Large intestine (tissue), 12 donors: ENCODE data around the gene GPR50. TPM values are rescaled to one million over a fixed set of nuclear protein-coding genes. Genes with fewer than 3 reads are reported as not detected.

ENCODE experiments used
- DNase-seq, 2 donors: peaks; one replicate each; pipeline versions ENCODE4 v3.0.0 to v3.0.0-alpha.2; 2013
- H3K27ac ChIP-seq: one replicate; pipeline ENCODE4 v1.5.1; 2013; ENCODE audit warnings: low read length
- H3K27me3 ChIP-seq: 2 replicates; pipeline ENCODE4 v1.6.1; 2013; ENCODE audit warnings: low read length; ENCODE audit not compliant: control insufficient read depth, insufficient read depth
- H3K36me3 ChIP-seq: 2 replicates; pipeline ENCODE4 v1.6.1; 2013; ENCODE audit warnings: low read length; ENCODE audit not compliant: control insufficient read depth, insufficient read depth
- H3K4me1 ChIP-seq: one replicate; pipeline ENCODE4 v1.6.1; 2013; ENCODE audit warnings: low read length; ENCODE audit not compliant: control insufficient read depth, insufficient read depth
- H3K4me3 ChIP-seq: one replicate; pipeline ENCODE4 v1.5.1; 2013; ENCODE audit warnings: low read length
- H3K9me3 ChIP-seq: one replicate; pipeline ENCODE4 v1.6.1; 2013; ENCODE audit warnings: mild to moderate bottlenecking, low read depth, low read length, moderate library complexity; ENCODE audit not compliant: control insufficient read depth
- WGBS: methylation state at CpG from one replicate; pipeline ENCODE4 v1.1.5; 2013; ENCODE audit warnings: low lambda C conversion rate; ENCODE audit not compliant: insufficient coverage; 5-methylcytosine and 5-hydroxymethylcytosine counted together
- long read RNA-seq, 11 donors: transcript quantifications; one replicate each; lab custom pipeline, GENCODE V29; 2026
- polyA plus RNA-seq: library from polyadenylated mRNA; unstranded; fragments of 120-200 nt; gene quantifications from one replicate; pipeline ENCODE4 v1.2.1, GENCODE V29; 2013

GPR50 gene
- not detected for polyA plus RNA-seq
- long read RNA-seq, donor 1 = 0 reads
- long read RNA-seq, donor 2 = 0 reads
- long read RNA-seq, donor 3 = 0 reads
- long read RNA-seq, donor 4 = 0 reads
- long read RNA-seq, donor 5 = 0 reads
- long read RNA-seq, donor 6 = 0 reads
- long read RNA-seq, donor 7 = 0 reads
- long read RNA-seq, donor 8 = 0 reads
- long read RNA-seq, donor 9 = 0 reads
- long read RNA-seq, donor 10 = 0 reads
- long read RNA-seq, donor 11 = 0 reads

DNA sequence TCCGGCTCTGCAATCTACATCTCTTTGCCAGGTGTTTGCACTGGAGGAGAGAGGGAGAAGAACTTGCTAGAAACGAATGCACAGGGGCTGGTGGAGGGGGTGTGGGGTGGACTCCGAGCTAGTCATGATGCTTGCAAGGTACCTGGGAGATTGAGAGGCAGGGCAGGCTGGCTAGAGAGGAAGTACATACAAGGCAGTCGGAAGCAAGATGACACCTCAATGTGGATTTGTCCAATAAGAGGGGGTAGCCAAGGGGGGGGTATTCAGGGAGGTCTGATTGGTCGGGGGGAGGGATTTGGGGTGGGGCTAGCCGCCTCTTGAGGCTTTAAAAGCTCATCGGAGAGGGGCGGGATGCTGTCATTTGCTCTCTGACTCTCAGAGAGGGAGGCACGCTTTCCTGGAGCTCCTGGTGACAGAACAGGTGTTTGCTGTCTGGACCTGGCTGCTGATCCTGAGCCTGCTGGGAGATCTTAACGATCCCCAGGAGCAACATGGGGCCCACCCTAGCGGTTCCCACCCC is at the start of gene GPR50:
Gene GPR50, plus strand, starts transcription at position 354 of the 520 bp plus-strand sequence. Its CDS starts 138 bp downstream, at position 492.
- WGBS = no CpG with 5 or more reads among the region's 11 CpGs
- no peak within 1 kb of the TSS for H3K4me3 ChIP-seq

DNA sequence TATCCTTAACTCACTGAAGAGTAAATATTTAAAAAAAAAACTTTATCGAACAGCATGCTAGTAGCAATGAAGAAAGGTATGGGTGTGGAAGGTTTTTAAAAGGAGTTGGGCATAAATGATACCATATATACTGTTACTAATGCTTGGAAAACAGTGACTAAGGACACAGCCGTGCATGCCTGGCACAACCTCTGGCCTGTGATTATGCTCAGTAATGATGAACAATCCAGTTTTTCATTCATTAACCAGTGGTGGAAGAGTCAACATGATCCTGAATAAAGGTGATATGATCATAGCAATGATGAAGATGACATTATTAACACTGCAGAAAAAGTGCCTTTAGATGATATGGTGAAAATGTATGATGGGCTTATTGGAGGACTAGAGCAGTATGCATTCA is 43.9 kb upstream of the GPR50 start:
- 80% methylated on average over 1 of the region's 2 CpGs for WGBS
- Histone ChIP-seq H3K4me3 (no peak overlapping the region), H3K27ac (no peak overlapping the region), H3K36me3 (no peaks in the 10 kb centered on the region), H3K4me1 (no peaks in the 10 kb centered on the region), H3K9me3 (no peaks in the 10 kb centered on the region), H3K27me3 (no peaks in the 10 kb centered on the region)
- no peak for DNase-seq

More for the DNA sequence above, at the start of gene GPR50:
- peaks cover 64% of the 10 kb centered on the region for H3K27me3 ChIP-seq
- no peaks in the 10 kb centered on the region for H3K4me1 ChIP-seq
- no peaks in the 10 kb centered on the region for H3K9me3 ChIP-seq
- no peak for DNase-seq
- no peak within 1 kb of the TSS for H3K27ac ChIP-seq
- no peaks in the 10 kb centered on the region for H3K36me3 ChIP-seq

DNA sequence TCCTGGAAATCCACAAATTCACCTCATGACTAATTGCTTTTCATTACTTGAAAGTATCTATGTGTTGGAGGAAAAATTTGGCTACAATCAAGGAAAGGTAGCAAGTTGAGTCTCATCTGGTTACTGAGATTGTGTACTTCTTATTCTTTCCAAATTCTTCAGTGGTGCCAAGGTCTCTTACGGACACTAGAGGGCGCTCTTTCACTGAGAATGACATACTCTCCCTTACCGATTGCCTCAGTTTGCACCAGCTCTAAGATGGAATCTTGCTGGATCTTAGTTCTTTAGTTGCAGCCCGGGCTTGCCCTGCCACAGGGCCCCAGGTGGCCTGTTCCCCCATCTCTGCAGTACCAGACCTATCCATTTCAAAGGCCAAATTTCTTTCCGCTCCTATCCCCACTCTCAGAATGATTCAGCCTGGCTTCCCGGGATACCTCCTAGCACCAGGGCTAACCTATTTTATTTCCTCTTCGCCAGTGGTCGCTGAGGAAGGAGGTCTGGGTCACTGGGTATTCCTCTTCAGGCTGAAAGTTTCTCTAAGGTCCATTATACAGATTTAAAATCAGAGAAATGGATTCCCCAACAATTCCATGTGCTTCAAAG is 24.6 kb upstream of the GPR50 start:
- H3K4me1 ChIP-seq = no peaks in the 10 kb centered on the region
- no peak overlapping the region for H3K4me3 ChIP-seq
- DNase-seq = peak; percentile 6 to 25
- H3K36me3 ChIP-seq = no peaks in the 10 kb centered on the region
- no CpG with 5 or more reads among the region's 8 CpGs for WGBS
- H3K27ac ChIP-seq = no peak overlapping the region
- H3K9me3 ChIP-seq = no peaks in the 10 kb centered on the region
- H3K27me3 ChIP-seq = no peaks in the 10 kb centered on the region

DNA sequence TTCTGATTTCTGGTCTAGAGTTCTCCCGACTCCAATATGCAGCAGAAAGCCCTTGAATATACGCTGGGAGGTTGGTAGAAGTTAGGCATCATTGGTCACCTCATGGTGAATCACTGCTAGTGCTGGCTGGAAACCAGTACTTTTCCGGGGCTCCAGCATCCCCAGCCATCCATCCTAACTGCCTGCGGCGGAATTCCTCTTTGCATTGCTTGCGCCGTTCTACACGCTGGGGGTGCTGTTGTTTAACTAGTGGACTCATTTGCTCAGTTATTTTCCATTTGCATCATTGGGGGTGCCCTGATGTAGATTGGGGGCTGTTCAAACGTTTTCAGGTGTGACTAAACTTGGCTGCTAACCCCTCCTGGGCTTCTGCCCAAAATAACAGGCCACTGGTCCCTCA is 23.3 kb upstream of the GPR50 start:
- H3K4me1 ChIP-seq = no peaks in the 10 kb centered on the region
- no peak for DNase-seq
- H3K4me3 ChIP-seq = no peak overlapping the region
- no peaks in the 10 kb centered on the region for H3K27me3 ChIP-seq
- no peak overlapping the region for H3K27ac ChIP-seq
- WGBS = 20% methylated on average over 1 of the region's 9 CpGs
- no peaks in the 10 kb centered on the region for H3K36me3 ChIP-seq
- H3K9me3 ChIP-seq = no peaks in the 10 kb centered on the region

DNA sequence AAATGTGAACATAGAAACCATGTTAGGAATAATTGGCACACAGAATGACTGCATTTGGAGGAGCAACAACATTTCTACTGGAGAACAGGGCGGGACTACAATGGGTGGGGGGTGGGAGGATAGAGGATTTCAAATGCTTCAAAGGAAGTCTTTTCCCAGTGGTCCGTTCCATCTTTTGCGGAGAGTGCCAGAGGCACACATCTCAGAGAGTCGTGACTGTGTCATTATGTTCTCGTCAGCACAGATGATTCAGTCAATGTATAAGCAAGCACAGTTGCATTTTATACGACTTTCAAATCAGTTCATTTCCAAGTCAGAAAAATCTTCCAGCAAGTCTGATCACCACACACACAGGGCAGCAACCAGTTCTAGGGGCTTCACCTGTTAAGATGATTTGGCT is 22.7 kb upstream of the GPR50 start:
- Histone ChIP-seq H3K4me3 (no peak overlapping the region), H3K27ac (no peak overlapping the region), H3K36me3 (no peaks in the 10 kb centered on the region), H3K27me3 (no peaks in the 10 kb centered on the region), H3K9me3 (no peaks in the 10 kb centered on the region), H3K4me1 (no peaks in the 10 kb centered on the region)
- WGBS = no CpG with 5 or more reads among the region's 6 CpGs
- no peak for DNase-seq

DNA sequence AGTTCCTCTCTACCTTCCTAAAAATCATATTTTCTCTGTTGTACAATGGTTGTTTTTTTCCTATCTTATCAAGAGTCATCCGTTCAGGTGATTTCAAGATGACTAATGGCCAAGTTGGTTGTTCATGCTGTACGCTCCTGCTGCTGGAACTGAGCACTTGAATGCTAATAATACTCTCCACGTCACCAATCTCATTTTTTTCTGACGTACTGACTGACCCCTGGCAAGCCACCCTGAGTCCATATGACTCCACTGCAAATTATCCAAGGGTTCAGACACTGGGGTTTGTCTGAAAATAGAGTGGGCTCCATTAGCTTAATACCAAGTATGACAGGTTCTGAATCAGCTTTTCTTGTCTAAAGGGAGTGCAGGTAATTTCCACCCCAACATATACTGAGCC is 21.1 kb upstream of the GPR50 start:
- H3K36me3 ChIP-seq = no peaks in the 10 kb centered on the region
- H3K27me3 ChIP-seq = no peaks in the 10 kb centered on the region
- DNase-seq = no peak
- no CpG with 5 or more reads among the region's 4 CpGs for WGBS
- H3K27ac ChIP-seq = no peak overlapping the region
- no peaks in the 10 kb centered on the region for H3K9me3 ChIP-seq
- H3K4me1 ChIP-seq = no peaks in the 10 kb centered on the region
- no peak overlapping the region for H3K4me3 ChIP-seq

DNA sequence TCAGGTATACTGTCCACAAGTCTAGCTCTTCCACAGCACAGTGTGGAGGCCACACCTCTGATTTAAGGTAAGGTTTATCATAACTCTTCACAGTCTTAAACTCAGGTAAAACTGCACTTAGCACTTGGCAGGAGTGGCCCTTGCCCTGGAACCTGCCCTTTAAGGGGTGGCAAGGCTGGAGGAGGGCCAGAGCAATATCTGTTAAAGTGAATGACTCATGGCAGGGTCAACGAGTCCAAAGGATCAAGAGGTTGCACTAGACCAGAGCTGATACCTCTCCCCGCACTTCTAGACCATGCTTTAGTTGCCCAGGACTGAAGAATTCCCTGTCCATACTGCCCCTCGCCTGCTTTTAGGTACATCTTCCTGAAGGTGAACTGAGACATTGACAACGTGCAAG is 14.7 kb upstream of the GPR50 start:
- H3K27ac ChIP-seq = no peak overlapping the region
- H3K27me3 ChIP-seq = no peaks in the 10 kb centered on the region
- no peaks in the 10 kb centered on the region for H3K9me3 ChIP-seq
- H3K36me3 ChIP-seq = no peaks in the 10 kb centered on the region
- no CpG with 5 or more reads among the region's 4 CpGs for WGBS
- DNase-seq = no peak
- H3K4me3 ChIP-seq = no peak overlapping the region
- H3K4me1 ChIP-seq = no peaks in the 10 kb centered on the region

DNA sequence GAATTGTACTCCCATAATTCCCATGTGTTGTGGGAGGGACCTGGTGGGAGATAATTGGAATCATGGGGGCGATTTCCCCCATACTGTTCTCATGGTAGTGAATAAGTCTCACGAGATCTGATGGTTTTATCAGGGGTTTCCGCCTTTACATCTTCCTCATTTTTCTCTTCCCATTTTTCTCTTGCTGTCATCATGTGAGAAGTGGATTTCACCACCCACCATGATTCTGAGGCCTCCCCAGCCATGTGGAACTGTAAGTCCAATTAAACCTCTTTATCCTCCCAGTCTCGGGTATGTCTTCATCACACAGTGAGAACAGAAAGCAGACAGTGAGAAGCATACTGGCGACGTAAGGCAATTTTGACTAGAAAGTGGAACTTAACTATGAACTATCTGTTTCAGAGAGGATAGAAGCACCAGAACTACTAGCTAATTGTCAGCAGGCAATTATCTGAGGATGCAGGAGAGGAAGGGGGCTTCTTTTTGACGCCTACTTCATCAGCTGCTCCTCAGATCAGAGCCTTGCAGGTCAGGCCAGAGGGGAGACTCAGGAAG is 8.5 kb upstream of the GPR50 start:
- no peaks in the 10 kb centered on the region for H3K36me3 ChIP-seq
- no peaks in the 10 kb centered on the region for H3K27me3 ChIP-seq

DNA sequence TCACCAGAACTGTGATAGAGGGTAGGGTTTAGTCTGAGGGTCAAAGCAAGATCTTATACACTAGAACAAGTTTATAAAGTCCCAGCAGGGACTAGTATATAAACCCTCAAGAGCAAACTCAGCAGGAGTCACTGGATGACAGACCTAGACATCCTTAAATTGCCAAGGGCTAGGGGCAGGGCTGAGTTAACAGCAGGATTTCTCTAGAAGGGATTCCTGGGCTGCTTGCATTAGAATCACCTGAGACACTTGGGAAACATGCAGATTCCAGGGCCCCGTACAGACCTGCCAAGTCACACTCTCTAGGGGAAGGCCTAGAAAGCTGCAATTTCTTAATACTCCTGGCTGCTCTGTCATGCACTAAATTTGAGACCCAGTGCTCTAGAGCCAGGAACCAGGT is 6.6 kb upstream of the GPR50 start:
- Histone ChIP-seq H3K9me3 (no peaks in the 10 kb centered on the region), H3K27ac (no peak overlapping the region), H3K4me3 (no peak overlapping the region), H3K36me3 (no peaks in the 10 kb centered on the region), H3K4me1 (no peaks in the 10 kb centered on the region), H3K27me3 (peaks cover 10% of the 10 kb centered on the region)
- no CpG with 5 or more reads among the region's 1 CpG for WGBS
- DNase-seq = no peak

More for the DNA sequence above, 8.5 kb upstream of the GPR50 start:
- WGBS = no CpG with 5 or more reads among the region's 7 CpGs
- H3K4me3 ChIP-seq = no peak overlapping the region
- no peak overlapping the region for H3K27ac ChIP-seq
- no peak for DNase-seq
- H3K4me1 ChIP-seq = no peaks in the 10 kb centered on the region
- H3K9me3 ChIP-seq = no peaks in the 10 kb centered on the region

DNA sequence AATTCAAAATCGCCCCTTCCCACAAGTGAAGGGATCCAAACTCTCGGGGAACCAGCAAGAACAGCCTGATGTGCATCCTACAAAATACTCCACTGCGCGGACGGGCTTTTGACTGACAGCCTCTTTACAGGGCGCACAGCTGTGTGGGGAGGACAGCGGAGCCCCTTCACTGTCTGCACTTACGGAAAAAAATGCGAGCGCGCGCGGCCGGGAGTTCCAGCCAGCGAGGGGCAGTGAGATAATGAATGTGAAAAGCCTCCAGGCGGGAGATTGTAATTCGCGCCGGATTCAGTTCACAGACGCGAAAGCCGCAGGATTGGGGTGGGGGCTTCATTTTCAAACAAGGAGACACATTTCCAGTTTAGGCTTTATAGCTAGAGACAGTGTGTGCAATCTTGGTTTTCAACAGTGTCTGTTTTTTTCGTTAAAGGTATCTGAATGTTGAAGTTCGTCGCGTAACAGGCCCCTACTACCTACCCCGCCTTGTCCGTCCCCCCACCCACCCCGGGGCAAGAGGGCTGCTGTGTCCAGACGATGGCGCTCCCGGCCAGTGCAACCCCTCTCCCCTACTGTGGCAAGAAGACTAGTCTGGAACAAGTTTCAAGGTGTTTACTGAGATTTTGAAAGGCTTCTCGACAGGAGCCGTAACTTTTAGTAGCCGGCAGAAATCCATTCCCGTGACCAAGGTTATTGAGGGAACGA is 1.7 kb upstream of the GPR50 start:
- WGBS = no CpG with 5 or more reads among the region's 37 CpGs
- H3K36me3 ChIP-seq = no peaks in the 10 kb centered on the region
- no peaks in the 10 kb centered on the region for H3K9me3 ChIP-seq
- H3K27ac ChIP-seq = no peak overlapping the region
- H3K4me1 ChIP-seq = no peaks in the 10 kb centered on the region
- no peak overlapping the region for H3K4me3 ChIP-seq
- H3K27me3 ChIP-seq = peaks cover 56% of the 10 kb centered on the region
- no peak for DNase-seq
